ENCODE data around the gene PIK3R4.

The PIK3R4 gene

DNA sequence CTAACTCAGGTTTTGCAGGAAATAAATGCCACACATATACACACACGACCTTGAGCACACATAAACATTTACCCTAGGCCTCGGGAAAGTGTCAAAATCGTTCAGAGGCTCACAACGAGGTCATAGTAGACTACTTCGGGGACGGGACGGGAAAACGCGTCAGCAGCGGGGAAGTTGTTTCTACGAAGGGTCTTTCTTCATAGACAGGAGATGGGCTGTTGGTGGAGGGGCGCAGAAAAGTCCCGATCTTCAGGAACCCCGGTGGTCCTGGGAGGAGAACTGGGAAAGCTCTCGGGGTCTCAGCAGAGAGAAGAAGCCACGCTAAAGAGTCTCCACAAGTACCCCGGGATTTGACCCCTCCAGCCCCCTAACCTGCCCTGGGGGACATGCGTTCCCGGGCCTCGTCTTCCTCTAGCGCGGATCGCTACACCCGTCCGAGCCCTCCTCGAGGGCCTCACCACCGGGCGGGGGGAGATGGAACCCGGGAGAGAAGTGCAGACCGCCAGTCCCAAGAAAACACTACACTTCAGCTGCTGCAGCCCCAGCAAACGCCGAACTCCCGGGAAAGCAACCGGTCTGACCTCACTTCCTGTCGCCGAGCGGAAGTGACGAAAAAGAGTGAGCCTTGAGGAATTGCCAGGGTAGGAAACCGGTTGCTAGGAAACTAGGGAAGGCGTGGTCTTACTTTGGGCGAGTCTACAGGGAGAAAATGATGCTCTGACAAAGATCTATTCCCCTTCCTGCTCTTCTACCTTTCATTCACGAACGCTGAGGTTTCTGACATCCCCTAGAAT, at the start of gene PIK3R4:
Gene PIK3R4, minus strand, starts transcription at position 584 of the 794 bp plus-strand sequence. CDS start 1,611 bp downstream, outside the sequence.
- TF ChIP-seq, protein P1, sequence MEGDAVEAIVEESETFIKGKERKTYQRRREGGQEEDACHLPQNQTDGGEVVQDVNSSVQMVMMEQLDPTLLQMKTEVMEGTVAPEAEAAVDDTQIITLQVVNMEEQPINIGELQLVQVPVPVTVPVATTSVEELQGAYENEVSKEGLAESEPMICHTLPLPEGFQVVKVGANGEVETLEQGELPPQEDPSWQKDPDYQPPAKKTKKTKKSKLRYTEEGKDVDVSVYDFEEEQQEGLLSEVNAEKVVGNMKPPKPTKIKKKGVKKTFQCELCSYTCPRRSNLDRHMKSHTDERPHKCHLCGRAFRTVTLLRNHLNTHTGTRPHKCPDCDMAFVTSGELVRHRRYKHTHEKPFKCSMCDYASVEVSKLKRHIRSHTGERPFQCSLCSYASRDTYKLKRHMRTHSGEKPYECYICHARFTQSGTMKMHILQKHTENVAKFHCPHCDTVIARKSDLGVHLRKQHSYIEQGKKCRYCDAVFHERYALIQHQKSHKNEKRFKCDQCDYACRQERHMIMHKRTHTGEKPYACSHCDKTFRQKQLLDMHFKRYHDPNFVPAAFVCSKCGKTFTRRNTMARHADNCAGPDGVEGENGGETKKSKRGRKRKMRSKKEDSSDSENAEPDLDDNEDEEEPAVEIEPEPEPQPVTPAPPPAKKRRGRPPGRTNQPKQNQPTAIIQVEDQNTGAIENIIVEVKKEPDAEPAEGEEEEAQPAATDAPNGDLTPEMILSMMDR (conservative IDR thresholded peaks at IDR 0.05), result no peak
- peak within 1 kb of the TSS; percentile 78 for H3K27ac ChIP-seq

DNA sequence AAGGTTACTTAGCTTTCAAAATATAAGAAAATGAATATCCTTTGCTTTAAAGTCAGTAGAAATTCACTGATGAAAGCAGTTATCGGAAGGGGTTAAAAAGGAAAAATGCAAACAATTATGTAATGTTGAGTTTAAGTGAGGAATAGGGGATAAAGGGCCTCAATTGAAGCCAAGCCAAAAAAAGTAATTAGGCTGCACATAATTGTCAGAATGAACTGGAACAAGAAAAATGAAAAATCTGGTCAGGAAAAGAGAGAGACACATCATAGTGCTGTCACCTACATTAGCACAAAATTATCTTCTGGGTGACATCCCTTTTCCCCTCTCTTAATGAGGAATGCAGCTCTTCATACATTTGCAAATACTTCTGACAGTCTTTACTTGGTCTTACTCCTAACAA, 48.8 kb upstream of the PIK3R4 start:
- H3K27ac ChIP-seq, result peak overlapping the region; percentile 96
- TF ChIP-seq, protein P1 (conservative IDR thresholded peaks at IDR 0.05), result no peak

- H3K27ac ChIP-seq, result peak overlapping the region; percentile 96
- TF ChIP-seq, protein P1 (conservative IDR thresholded peaks at IDR 0.05), result no peak
Observed at GRCh38 chr3:130792246-130792645, 45.6 kb upstream of the PIK3R4 start.

DNA sequence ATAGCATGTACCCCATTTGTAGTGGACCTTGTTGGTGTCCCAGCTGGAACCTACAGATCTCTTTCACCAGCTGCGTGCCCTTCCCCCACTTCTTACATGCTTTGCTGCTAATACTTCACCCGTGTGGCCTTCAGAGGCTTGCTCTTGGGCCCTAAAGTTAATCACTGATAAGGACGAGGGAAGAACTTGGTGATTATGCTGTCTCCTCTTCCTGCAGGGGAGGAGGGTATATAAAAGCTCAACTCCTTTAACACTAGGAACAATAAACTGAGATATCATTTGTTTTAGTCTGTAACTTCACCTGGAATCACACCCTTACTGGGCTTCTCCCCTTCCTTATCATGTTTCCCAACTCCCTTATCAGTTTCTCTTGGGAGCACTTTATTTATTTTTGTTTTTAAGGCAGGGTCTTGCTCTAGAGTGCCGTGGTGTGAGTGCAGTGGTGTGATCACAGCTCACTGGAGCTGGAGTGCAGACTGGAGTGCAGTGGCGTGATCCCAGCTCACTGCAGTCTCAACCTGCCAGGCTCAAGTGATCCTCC, 43.2 kb upstream of the PIK3R4 start:
- TF ChIP-seq, protein P1 (conservative IDR thresholded peaks at IDR 0.05), result no peak
- peak overlapping the region; percentile 96 for H3K27ac ChIP-seq

- TF ChIP-seq, protein P1 (conservative IDR thresholded peaks at IDR 0.05), result no peak
- H3K27ac ChIP-seq, result no peak overlapping the region
Observed at GRCh38 chr3:130787422-130788068, 40.9 kb upstream of the PIK3R4 start.

GRCh38 chr3:130786306-130786705, 39.7 kb upstream of the PIK3R4 start:
- TF ChIP-seq, protein P1 (conservative IDR thresholded peaks at IDR 0.05), result no peak
- no peak overlapping the region for H3K27ac ChIP-seq

DNA sequence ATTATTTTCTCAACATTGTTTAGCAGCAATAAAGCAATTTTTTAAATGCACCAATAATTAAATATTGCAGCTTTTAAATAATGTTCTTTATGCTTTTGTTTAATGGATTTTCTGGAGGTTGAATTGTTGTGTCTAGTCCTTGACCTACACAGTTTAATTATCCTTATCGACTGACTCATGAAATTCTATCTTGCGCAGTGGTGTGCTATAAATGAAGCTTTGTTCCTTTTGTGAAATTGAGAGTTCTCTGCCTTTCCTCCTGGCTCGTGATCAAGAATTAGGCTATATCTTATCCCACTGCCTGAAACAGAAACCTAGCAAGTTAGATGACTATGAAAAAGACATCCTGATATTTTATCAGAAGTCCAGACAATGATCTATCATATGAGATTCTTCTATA, 37.0 kb upstream of the PIK3R4 start:
- TF ChIP-seq, protein P1 (conservative IDR thresholded peaks at IDR 0.05), result no peak
- H3K27ac ChIP-seq, result 0 out of 2 replicates have a peak overlapping the region, but pooled peaks have one; percentile 2
